ENCODE measurements around the gene YEATS2. TPM values are rescaled to one million over a fixed set of nuclear protein-coding genes. Genes with fewer than 3 reads are reported as not detected.

The YEATS2 gene
- polyA plus RNA-seq, 1 donor from 2014 or later, result 46.2 TPM

GRCh38 chr3:183823963-183824362, 126.4 kb downstream of the YEATS2 start:
- Histone ChIP-seq H3K27me3 (ENCODE audit: insufficient read depth, low read depth, low read length) (peaks cover 16% of the 10 kb centered on the region), H2AFZ (ENCODE audit: low read depth, low read length) (no peak overlapping the region), H3K9ac (ENCODE audit: low read length) (no peak overlapping the region), H3K79me2 (replicated peaks; ENCODE audit: insufficient read depth, low read length) (no peaks in the 10 kb centered on the region), H3K9me3 (ENCODE audit: low read length) (no peaks in the 10 kb centered on the region), H3K27ac (ENCODE audit: low read length) (no peak overlapping the region), H3K9me2 (ENCODE audit: insufficient read depth, low read length) (no peaks in the 10 kb centered on the region), H3K4me2 (ENCODE audit: low read length) (no peak overlapping the region), H3K4me3 (ENCODE audit: low read length) (peak overlapping the region; percentile 66), H3K36me3 (ENCODE audit: insufficient read depth, low read length) (no peaks in the 10 kb centered on the region), H3F3A (ENCODE audit: insufficient read depth, low read length, poor library complexity, severe bottlenecking) (no peaks in the 10 kb centered on the region), H4K20me1 (ENCODE audit: insufficient read depth) (no peaks in the 10 kb centered on the region)
- TF ChIP-seq TAF1 (IDR thresholded peaks at IDR 0.05; ENCODE audit: low read depth), result no peak
- no peak for TF ChIP-seq RAD21 (conservative IDR thresholded peaks at IDR 0.05)
- TF ChIP-seq POLR2AphosphoS5 (IDR thresholded peaks at IDR 0.05), result no peak
- TF ChIP-seq EZH2 (IDR thresholded peaks at IDR 0.05; ENCODE audit: borderline replicate concordance, insufficient read depth, low read length, poor library complexity, severe bottlenecking), result no peak
- no peak for TF ChIP-seq SMC3 (conservative IDR thresholded peaks at IDR 0.05; ENCODE audit: poor library complexity)
- TF ChIP-seq, protein P1, sequence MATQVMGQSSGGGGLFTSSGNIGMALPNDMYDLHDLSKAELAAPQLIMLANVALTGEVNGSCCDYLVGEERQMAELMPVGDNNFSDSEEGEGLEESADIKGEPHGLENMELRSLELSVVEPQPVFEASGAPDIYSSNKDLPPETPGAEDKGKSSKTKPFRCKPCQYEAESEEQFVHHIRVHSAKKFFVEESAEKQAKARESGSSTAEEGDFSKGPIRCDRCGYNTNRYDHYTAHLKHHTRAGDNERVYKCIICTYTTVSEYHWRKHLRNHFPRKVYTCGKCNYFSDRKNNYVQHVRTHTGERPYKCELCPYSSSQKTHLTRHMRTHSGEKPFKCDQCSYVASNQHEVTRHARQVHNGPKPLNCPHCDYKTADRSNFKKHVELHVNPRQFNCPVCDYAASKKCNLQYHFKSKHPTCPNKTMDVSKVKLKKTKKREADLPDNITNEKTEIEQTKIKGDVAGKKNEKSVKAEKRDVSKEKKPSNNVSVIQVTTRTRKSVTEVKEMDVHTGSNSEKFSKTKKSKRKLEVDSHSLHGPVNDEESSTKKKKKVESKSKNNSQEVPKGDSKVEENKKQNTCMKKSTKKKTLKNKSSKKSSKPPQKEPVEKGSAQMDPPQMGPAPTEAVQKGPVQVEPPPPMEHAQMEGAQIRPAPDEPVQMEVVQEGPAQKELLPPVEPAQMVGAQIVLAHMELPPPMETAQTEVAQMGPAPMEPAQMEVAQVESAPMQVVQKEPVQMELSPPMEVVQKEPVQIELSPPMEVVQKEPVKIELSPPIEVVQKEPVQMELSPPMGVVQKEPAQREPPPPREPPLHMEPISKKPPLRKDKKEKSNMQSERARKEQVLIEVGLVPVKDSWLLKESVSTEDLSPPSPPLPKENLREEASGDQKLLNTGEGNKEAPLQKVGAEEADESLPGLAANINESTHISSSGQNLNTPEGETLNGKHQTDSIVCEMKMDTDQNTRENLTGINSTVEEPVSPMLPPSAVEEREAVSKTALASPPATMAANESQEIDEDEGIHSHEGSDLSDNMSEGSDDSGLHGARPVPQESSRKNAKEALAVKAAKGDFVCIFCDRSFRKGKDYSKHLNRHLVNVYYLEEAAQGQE (IDR thresholded peaks at IDR 0.05; ENCODE audit: borderline replicate concordance), result no peak
- no peak for TF ChIP-seq MXI1 (conservative IDR thresholded peaks at IDR 0.05; ENCODE audit: poor library complexity, severe bottlenecking)
- TF ChIP-seq, protein P2, sequence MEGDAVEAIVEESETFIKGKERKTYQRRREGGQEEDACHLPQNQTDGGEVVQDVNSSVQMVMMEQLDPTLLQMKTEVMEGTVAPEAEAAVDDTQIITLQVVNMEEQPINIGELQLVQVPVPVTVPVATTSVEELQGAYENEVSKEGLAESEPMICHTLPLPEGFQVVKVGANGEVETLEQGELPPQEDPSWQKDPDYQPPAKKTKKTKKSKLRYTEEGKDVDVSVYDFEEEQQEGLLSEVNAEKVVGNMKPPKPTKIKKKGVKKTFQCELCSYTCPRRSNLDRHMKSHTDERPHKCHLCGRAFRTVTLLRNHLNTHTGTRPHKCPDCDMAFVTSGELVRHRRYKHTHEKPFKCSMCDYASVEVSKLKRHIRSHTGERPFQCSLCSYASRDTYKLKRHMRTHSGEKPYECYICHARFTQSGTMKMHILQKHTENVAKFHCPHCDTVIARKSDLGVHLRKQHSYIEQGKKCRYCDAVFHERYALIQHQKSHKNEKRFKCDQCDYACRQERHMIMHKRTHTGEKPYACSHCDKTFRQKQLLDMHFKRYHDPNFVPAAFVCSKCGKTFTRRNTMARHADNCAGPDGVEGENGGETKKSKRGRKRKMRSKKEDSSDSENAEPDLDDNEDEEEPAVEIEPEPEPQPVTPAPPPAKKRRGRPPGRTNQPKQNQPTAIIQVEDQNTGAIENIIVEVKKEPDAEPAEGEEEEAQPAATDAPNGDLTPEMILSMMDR (IDR thresholded peaks at IDR 0.05; ENCODE audit: poor library complexity, severe bottlenecking), result no peak
- TF ChIP-seq EP300 (conservative IDR thresholded peaks at IDR 0.05; ENCODE audit: poor library complexity, severe bottlenecking), result no peak

DNA sequence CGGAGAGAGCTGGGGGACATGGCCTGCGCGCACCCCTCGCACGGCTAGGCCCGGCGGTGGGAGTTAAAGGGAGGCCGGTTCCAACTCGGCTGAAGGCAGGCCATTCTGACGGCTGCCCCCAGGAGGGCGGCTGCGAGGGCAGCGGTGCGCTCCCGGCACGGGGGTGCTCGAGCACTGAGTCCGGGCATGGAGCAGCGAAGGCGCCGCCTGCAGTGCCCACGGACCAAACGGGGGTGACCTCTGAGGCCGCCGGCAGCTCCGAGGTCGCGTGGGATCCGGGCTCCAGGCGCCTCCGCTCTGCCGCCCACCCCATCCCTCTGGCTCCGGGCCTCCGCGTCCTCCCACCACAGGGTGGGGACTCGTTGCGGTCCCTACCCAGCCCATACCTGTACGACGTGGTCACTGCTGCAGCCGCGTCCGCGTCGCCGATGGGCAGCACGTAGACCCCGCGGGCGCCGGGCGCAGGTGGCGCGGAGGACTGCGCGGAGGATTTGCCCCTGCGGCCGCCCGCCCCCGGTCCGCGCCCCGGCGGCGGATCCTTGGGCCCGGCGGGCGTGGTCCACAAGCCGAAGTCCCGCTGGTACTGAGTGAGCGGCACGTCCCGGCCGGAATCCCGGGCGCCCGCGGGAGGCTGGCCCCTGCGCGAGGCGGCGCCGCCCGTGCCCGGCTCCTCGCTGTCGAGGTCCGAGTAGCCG, 127.3 kb downstream of the YEATS2 start:
- Histone ChIP-seq H3K9ac (ENCODE audit: low read length) (peak overlapping the region; percentile 29), H3K9me3 (ENCODE audit: low read length) (no peaks in the 10 kb centered on the region), H3K27ac (ENCODE audit: low read length) (no peak overlapping the region), H3K4me3 (ENCODE audit: low read length) (peak overlapping the region; percentile 66), H3F3A (ENCODE audit: insufficient read depth, low read length, poor library complexity, severe bottlenecking) (no peaks in the 10 kb centered on the region), H3K9me2 (ENCODE audit: insufficient read depth, low read length) (no peaks in the 10 kb centered on the region), H3K79me2 (replicated peaks; ENCODE audit: insufficient read depth, low read length) (no peaks in the 10 kb centered on the region), H3K36me3 (ENCODE audit: insufficient read depth, low read length) (no peaks in the 10 kb centered on the region), H3K4me2 (ENCODE audit: low read length) (no peak overlapping the region), H3K27me3 (ENCODE audit: insufficient read depth, low read depth, low read length) (peaks cover 16% of the 10 kb centered on the region), H2AFZ (ENCODE audit: low read depth, low read length) (no peak overlapping the region), H4K20me1 (ENCODE audit: insufficient read depth) (no peaks in the 10 kb centered on the region)
- TF ChIP-seq, protein P2 (IDR thresholded peaks at IDR 0.05; ENCODE audit: poor library complexity, severe bottlenecking), result no peak
- TF ChIP-seq POLR2AphosphoS5 (IDR thresholded peaks at IDR 0.05), result no peak
- TF ChIP-seq MXI1 (conservative IDR thresholded peaks at IDR 0.05; ENCODE audit: poor library complexity, severe bottlenecking), result no peak
- TF ChIP-seq SMC3 (conservative IDR thresholded peaks at IDR 0.05; ENCODE audit: poor library complexity), result no peak
- TF ChIP-seq, protein P1 (IDR thresholded peaks at IDR 0.05; ENCODE audit: borderline replicate concordance), result no peak
- TF ChIP-seq EP300 (conservative IDR thresholded peaks at IDR 0.05; ENCODE audit: poor library complexity, severe bottlenecking), result no peak
- no peak for TF ChIP-seq RAD21 (conservative IDR thresholded peaks at IDR 0.05)
- TF ChIP-seq TAF1 (IDR thresholded peaks at IDR 0.05; ENCODE audit: low read depth), result no peak
- TF ChIP-seq EZH2 (IDR thresholded peaks at IDR 0.05; ENCODE audit: borderline replicate concordance, insufficient read depth, low read length, poor library complexity, severe bottlenecking), result no peak
